GM10248 (cell line): Measurements from ENCODE around the gene SELENOW.
A peak's percentile ranks its signal among the peaks of the same experiment; 100 is the strongest.
"Not testable (repeated sequence)": the region's sequence is repeated elsewhere in the genome, so short reads cannot be mapped to it uniquely, and the experiment has no call there.

Source experiments
- CTCF ChIA-PET: fragments of 300-600 bp; sonication (Branson Sonifier 250); formaldehyde crosslinking; extraction: SDS; loops from one replicate; lab custom pipeline; 2021; ENCODE audit warnings: antibody characterized with exemption; lab: Yijun Ruan, JAX
- POLR2A ChIA-PET: fragments of 350-650 bp; sonication (Branson Sonifier 250); formaldehyde crosslinking; extraction: SDS; loops from one replicate; lab custom pipeline; 2020; ENCODE audit warnings: antibody characterized with exemption; lab: Yijun Ruan, JAX
- DNase-seq: peaks from one replicate; pipeline ENCODE4 v3.0.0; 2012; ENCODE audit errors: extremely low spot score
- CTCF ChIP-seq: IDR thresholded peaks from 2 replicates; pipeline ENCODE4 v1.5.1; 2012; ENCODE audit warnings: mild to moderate bottlenecking, low read depth; ENCODE audit errors: extremely low read depth, missing control alignments, control extremely low read depth

SELENOW gene

DNA sequence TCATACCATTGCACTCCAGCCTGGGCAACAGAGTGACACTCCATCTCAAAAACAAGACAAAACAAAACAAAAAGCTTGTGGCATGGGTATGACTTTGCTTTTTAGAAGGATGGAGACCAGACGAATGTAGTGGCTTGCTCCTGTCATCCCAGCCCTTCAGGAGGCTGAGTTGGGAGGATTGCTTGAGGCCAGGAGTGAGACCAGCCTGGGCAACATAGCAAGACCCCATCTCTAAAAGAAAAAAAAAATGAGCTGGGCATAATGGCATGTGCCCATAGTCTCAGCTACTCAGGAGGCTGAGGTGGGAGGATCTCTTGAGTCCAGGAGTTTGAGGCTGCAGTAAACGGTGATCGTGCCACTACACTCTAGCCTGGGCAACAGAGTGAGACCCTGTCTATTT, 16.4 kb upstream of the SELENOW start:
- TF ChIP-seq CTCF = no peak
- ChIA-PET POLR2A (interaction anchor here (0.6 kb wide), 1 partner anchor 22 kb away, joined by 5 read pairs; no protein-coding TSS in a partner anchor), CTCF (interaction anchor here (7.4 kb wide), 1 partner anchor 27 kb away, joined by 81 read pairs; no protein-coding TSS in a partner anchor)
- DNase-seq = no peak

GRCh38 chr19:47762615-47763308, 15.7 kb upstream of the SELENOW start:
- POLR2A ChIA-PET = no interaction called here
- CTCF ChIA-PET = interaction anchor here (1.2 to 7.4 kb wide), 2 partner anchors 27 to 50 kb away, joined by 3 to 81 read pairs; no protein-coding TSS in a partner anchor
- no peak for TF ChIP-seq CTCF
- no peak for DNase-seq

DNA sequence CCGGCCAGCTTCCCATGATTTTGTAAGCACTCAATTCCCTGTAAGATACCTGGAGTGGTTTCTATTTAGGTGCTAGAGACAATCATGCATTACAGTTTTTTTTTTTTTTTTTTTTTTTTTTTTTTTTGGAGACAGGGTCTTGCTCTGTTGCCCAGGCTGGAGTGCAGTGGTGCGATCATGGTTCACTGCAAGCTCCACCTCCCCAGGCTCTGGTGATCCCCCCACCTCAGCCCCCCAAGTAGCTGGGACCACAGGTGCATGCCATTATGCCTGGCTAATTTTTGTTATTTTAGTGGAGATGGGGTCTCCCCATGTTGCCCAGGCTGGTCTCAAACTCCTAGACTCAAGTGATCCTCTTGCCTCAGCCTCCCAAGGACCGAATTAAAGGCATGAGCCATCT, 13.8 kb upstream of the SELENOW start:
- ChIA-PET CTCF (interaction anchor here (1.1 to 7.4 kb wide), 8 partner anchors 9 to 98 kb away, joined by 3 to 81 read pairs (median 11); partner anchors contain the start of gene EHD2), POLR2A (interaction anchor here (1.0 kb wide), 1 partner anchor 17 kb away, joined by 3 read pairs; no protein-coding TSS in a partner anchor)
- not testable (repeated sequence) for DNase-seq

DNA sequence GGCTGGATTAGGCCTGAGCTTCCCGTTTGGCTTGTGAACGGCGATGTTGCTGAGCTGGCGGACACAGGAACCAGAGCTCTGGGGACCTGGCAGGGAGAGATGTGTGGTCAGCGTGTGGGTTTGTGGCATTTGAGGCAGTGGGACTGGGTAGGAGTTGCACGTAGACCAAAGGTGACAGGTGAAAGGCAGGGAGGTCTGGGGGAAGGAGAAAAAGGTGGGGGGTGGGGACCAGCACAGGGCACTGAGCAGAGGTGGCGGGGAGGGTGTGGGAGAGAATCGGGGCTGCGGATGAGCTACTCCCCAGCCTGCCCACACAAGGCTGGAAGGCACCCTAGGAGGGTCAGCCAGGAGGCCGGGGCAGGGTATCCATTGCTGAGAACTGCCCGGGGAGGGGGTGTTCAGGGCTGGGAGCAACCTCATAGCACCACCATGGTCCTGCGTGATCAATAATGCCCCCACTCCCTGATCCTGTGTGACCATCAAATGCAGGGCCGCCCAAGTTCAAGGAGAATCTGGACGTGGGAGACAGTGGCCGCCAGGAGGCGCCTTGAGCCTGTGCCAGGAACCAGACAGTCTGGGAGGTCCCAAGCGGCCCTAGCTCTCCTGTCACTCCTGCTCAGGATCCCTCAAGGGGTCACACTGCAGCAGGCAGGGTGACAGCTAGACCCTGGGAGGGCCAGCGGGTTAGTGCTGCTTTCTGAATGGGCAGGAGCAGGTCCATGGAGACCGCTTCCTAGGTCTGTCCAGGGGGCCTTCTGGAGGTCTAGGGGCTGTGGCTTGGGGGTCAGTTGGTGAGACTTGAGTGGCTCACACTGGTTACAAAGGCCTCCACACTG, 12.8 kb upstream of the SELENOW start:
- peak; percentile 68 for TF ChIP-seq CTCF
- ChIA-PET CTCF (interaction anchor here (0.6 to 7.4 kb wide), 15 partner anchors 10 to 116 kb away, joined by 3 to 81 read pairs (median 4); partner anchors contain the start of genes EHD2 and NOP53), POLR2A (interaction anchor here (0.5 to 1.0 kb wide), 2 partner anchors 18 to 236 kb away, joined by 3 read pairs; no protein-coding TSS in a partner anchor)
- DNase-seq = peak; percentile 73

- POLR2A ChIA-PET = no interaction called here
- CTCF ChIA-PET = interaction anchor here (0.6 to 7.4 kb wide), 9 partner anchors 10 to 59 kb away, joined by 3 to 81 read pairs (median 11); no protein-coding TSS in a partner anchor
- TF ChIP-seq CTCF = no peak
These were observed 12.2 kb upstream of the SELENOW start for GRCh38 chr19:47766359-47766620.

GRCh38 chr19:47766670-47767069, 11.8 kb upstream of the SELENOW start:
- no peak for TF ChIP-seq CTCF
- ChIA-PET POLR2A (no interaction called here), CTCF (interaction anchor here (1.8 to 7.4 kb wide), 5 partner anchors 9 to 23 kb away, joined by 5 to 81 read pairs (median 6); no protein-coding TSS in a partner anchor)
- no peak for DNase-seq

More at GRCh38 chr19:47766359-47766620, 12.2 kb upstream of the SELENOW start:
- DNase-seq = no peak
